ENCODE results near the gene CDCA3.

DNA sequence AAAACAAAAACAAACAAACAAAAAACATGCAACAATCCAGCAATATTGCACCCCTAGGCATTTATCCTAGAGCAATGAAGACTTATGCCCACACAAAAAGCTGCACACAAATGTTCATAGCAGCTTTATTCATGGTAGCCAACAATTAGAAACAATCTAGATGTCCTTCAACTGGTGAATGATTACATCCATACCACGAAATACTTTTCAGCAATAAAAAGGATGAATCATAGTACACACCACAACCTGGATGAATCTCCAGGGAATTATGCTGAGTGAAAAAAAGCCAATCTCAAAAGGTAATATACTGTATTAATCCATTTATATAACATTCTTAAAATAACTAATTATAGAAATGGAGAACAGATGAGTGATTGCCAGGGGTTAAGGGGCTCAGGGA lies 43.9 kb downstream of the CDCA3 start:
- no peak for TF ChIP-seq POLR2A (IDR thresholded peaks at IDR 0.05; ENCODE audit: extremely low read depth, insufficient read length)
- TF ChIP-seq, protein P1, sequence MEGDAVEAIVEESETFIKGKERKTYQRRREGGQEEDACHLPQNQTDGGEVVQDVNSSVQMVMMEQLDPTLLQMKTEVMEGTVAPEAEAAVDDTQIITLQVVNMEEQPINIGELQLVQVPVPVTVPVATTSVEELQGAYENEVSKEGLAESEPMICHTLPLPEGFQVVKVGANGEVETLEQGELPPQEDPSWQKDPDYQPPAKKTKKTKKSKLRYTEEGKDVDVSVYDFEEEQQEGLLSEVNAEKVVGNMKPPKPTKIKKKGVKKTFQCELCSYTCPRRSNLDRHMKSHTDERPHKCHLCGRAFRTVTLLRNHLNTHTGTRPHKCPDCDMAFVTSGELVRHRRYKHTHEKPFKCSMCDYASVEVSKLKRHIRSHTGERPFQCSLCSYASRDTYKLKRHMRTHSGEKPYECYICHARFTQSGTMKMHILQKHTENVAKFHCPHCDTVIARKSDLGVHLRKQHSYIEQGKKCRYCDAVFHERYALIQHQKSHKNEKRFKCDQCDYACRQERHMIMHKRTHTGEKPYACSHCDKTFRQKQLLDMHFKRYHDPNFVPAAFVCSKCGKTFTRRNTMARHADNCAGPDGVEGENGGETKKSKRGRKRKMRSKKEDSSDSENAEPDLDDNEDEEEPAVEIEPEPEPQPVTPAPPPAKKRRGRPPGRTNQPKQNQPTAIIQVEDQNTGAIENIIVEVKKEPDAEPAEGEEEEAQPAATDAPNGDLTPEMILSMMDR (IDR thresholded peaks at IDR 0.05; ENCODE audit: low read depth, low read length) = no peak
- TF ChIP-seq, protein P2, sequence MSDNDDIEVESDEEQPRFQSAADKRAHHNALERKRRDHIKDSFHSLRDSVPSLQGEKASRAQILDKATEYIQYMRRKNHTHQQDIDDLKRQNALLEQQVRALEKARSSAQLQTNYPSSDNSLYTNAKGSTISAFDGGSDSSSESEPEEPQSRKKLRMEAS (IDR thresholded peaks at IDR 0.05; ENCODE audit: low read depth, low read length) = no peak
- TF ChIP-seq MYC (IDR thresholded peaks at IDR 0.05; ENCODE audit: low read depth, low read length) = no peak

Data from NB4 (cell line).